Glutamatergic neuron (in vitro differentiated cells): ENCODE results near the gene CAMK1G. TPM values are rescaled to one million over a fixed set of nuclear protein-coding genes. Genes with fewer than 3 reads are reported as not detected.

Source experiments
- DNase-seq: peaks from one replicate; pipeline ENCODE4 v3.0.0; 2022
- H3K27ac Mint-ChIP-seq: one replicate; pipeline ENCODE4 v1.8.0; 2020; ENCODE audit warnings: mild to moderate bottlenecking, mixed read lengths, inconsistent platforms; ENCODE audit not compliant: unreplicated experiment
- H3K27me3 Mint-ChIP-seq: one replicate; pipeline ENCODE4 v1.8.0; 2020; ENCODE audit warnings: mild to moderate bottlenecking, moderate library complexity, mixed read lengths, inconsistent platforms; ENCODE audit not compliant: unreplicated experiment
- H3K36me3 Mint-ChIP-seq: one replicate; pipeline ENCODE4 v1.8.0; 2020; ENCODE audit warnings: mild to moderate bottlenecking, mixed read lengths, inconsistent platforms; ENCODE audit not compliant: unreplicated experiment
- H3K4me1 Mint-ChIP-seq: one replicate; pipeline ENCODE4 v1.8.0; 2020; ENCODE audit warnings: mild to moderate bottlenecking, low read depth, mixed read lengths, inconsistent platforms; ENCODE audit not compliant: unreplicated experiment
- H3K4me3 Mint-ChIP-seq: one replicate; pipeline ENCODE4 v1.8.0; 2020; ENCODE audit warnings: mild to moderate bottlenecking, mixed read lengths, inconsistent platforms; ENCODE audit not compliant: unreplicated experiment
- H3K9me3 Mint-ChIP-seq: one replicate; pipeline ENCODE4 v1.8.0; 2020; ENCODE audit warnings: mild to moderate bottlenecking, moderate library complexity, mixed read lengths, inconsistent platforms; ENCODE audit not compliant: unreplicated experiment
- total RNA-seq: library from RNA; stranded (reverse); fragmentation: NEBNext Ultra II Directional; extraction: Animal tissue kit (Norgen Biotek cat#: 25700); gene quantifications from one replicate; pipeline ENCODE4 v1.2.1, GENCODE V29; 2021; ENCODE audit not compliant: unreplicated experiment
- TF ChIP-seq, protein P1 (sequence below): fragments of 200-600 bp; sonication (generic); IDR thresholded peaks from one replicate; pipeline ENCODE4 v1.5.0; 2021; ENCODE audit not compliant: partially characterized antibody, unreplicated experiment

CAMK1G gene
- total RNA-seq, 1 donor from 2014 or later: 2.0 TPM

DNA sequence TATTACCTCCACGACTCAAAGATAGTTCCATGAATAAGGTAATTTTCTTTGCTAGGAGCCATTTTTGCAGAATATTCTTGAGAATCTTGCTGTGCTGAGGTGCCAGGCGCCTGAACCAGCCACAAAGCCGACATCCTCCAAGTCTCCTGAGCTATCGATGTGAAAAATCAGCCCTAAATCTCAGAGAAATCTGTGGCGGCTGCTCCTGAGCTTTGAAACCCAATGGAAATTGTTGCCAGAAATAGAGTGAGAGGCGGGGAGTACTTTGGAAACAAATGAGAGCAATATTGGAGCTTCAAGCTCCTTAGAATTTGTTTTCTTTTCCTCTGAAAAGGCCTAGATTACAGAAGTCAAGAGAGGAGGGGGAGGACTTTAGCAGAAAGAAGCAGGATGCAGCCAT, 6.3 kb downstream of the CAMK1G start:
- Mint-ChIP-seq H3K4me3 (no peak overlapping the region), H3K27ac (no peak overlapping the region), H3K9me3 (no peaks in the 10 kb centered on the region), H3K27me3 (peaks cover 5% of the 10 kb centered on the region), H3K36me3 (no peaks in the 10 kb centered on the region), H3K4me1 (peaks cover 8% of the 10 kb centered on the region)
- TF ChIP-seq, protein P1, sequence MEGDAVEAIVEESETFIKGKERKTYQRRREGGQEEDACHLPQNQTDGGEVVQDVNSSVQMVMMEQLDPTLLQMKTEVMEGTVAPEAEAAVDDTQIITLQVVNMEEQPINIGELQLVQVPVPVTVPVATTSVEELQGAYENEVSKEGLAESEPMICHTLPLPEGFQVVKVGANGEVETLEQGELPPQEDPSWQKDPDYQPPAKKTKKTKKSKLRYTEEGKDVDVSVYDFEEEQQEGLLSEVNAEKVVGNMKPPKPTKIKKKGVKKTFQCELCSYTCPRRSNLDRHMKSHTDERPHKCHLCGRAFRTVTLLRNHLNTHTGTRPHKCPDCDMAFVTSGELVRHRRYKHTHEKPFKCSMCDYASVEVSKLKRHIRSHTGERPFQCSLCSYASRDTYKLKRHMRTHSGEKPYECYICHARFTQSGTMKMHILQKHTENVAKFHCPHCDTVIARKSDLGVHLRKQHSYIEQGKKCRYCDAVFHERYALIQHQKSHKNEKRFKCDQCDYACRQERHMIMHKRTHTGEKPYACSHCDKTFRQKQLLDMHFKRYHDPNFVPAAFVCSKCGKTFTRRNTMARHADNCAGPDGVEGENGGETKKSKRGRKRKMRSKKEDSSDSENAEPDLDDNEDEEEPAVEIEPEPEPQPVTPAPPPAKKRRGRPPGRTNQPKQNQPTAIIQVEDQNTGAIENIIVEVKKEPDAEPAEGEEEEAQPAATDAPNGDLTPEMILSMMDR: no peak
- no peak for DNase-seq

DNA sequence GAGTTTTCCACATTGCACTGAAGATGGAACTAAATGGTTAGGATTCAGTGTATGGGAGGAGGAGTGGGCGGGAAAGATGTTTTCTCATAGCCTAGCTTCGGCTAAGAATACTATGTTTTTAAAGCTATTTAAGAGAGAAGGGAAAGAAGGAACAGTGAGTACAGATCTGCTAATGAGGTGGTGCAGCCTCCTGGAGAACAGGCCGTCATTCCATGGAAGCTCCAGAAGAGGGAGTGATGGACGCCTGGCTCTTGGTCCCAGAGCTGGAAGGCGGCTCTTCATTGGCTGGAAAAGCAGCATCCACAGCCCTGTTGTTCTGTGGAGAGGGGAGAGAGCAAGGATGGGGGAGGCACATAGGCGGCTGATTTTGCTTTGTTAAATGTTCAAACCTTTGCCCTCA, 6.9 kb downstream of the CAMK1G start:
- TF ChIP-seq, protein P1: peak; percentile 41
- Mint-ChIP-seq H3K9me3 (no peaks in the 10 kb centered on the region), H3K4me1 (peaks cover 8% of the 10 kb centered on the region), H3K27ac (no peak overlapping the region), H3K36me3 (no peaks in the 10 kb centered on the region), H3K27me3 (peaks cover 5% of the 10 kb centered on the region), H3K4me3 (no peak overlapping the region)
- DNase-seq: peak; percentile 59

DNA sequence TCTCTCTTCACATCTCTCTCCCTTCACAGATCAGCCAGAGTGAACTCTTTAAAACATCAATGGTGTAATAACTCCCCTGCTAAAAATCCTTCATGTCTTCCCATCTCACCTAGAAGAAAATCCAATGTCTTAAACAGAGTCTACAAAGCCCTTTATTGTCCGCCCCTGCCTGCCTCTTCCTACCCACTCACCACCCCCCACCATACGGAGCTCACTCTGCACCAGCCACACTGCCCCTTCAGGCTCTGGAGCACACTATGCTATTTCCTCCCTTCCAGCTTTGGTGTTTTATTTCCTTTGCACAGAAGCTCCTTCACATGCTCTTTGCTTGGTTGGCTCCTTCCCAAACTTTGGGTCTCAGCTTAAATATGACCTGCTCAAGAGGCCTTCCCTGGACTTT, 10.2 kb downstream of the CAMK1G start:
- Mint-ChIP-seq H3K4me1 (peaks cover 13% of the 10 kb centered on the region), H3K9me3 (peaks cover 2% of the 10 kb centered on the region)

DNA sequence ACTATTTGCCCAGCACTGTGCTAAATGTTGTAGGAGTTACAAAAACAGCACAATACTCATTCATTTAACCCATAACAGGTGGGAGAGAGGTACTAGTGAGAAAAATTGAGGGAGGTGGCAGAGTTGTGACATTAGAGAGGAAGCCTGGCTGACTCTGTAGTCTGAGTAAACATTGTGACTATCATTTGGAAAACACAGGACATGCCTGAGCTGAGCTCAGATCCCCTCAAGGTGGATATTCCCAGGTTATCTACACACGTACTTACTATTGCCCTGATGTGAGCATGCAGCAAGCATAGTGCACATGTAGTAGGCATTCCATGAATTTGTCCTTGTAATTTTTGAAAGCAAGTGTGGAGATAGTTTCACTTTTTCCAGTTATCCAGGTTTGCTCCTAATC, 10.9 kb downstream of the CAMK1G start:
- H3K4me1 Mint-ChIP-seq: peaks cover 13% of the 10 kb centered on the region
- peaks cover 2% of the 10 kb centered on the region for H3K27me3 Mint-ChIP-seq
- TF ChIP-seq, protein P1: no peak
- no peak for DNase-seq
- no peak overlapping the region for H3K4me3 Mint-ChIP-seq
- no peaks in the 10 kb centered on the region for H3K36me3 Mint-ChIP-seq
- no peak overlapping the region for H3K27ac Mint-ChIP-seq
- H3K9me3 Mint-ChIP-seq: peaks cover 2% of the 10 kb centered on the region

More for the DNA sequence above, 10.2 kb downstream of the CAMK1G start:
- no peak for DNase-seq
- Mint-ChIP-seq H3K27me3 (peaks cover 2% of the 10 kb centered on the region), H3K27ac (peak overlapping the region; percentile 1), H3K4me3 (no peak overlapping the region), H3K36me3 (no peaks in the 10 kb centered on the region)
- TF ChIP-seq, protein P1: no peak

DNA sequence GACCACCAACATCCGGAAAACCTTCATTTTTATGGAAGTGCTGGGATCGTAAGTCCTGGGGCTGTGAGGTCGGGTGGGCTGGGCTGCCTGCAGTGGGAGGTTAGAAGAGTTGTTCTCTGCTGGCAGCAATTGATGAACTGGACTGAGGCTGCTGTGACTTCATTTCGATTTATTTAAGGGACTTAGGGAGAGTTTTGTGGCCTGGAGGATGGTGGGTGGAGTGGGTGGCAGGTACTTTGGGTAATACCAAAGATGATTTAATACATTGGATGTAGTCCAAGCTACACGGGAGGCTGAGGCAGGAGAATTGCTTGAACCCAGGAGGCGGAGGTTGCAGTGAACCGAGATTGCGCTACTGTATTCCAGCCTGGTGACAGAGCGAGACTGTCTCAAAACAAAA, 11.5 kb downstream of the CAMK1G start:
- no peaks in the 10 kb centered on the region for H3K36me3 Mint-ChIP-seq
- TF ChIP-seq, protein P1: no peak
- H3K9me3 Mint-ChIP-seq: peaks cover 2% of the 10 kb centered on the region
- no peak overlapping the region for H3K27ac Mint-ChIP-seq
- H3K4me3 Mint-ChIP-seq: no peak overlapping the region
- peaks cover 2% of the 10 kb centered on the region for H3K27me3 Mint-ChIP-seq
- no peak for DNase-seq
- H3K4me1 Mint-ChIP-seq: peaks cover 13% of the 10 kb centered on the region
